ENCODE data around the gene ADAM15. TPM values are rescaled to one million over a fixed set of nuclear protein-coding genes. Genes with fewer than 3 reads are reported as not detected.

The ADAM15 gene
- total and polyA plus RNA-seq, 2 of the 8 experiments (the other 6 are each of a cell fraction or from before 2014, with no cell fraction given): 32.9 to 37.6 TPM

DNA sequence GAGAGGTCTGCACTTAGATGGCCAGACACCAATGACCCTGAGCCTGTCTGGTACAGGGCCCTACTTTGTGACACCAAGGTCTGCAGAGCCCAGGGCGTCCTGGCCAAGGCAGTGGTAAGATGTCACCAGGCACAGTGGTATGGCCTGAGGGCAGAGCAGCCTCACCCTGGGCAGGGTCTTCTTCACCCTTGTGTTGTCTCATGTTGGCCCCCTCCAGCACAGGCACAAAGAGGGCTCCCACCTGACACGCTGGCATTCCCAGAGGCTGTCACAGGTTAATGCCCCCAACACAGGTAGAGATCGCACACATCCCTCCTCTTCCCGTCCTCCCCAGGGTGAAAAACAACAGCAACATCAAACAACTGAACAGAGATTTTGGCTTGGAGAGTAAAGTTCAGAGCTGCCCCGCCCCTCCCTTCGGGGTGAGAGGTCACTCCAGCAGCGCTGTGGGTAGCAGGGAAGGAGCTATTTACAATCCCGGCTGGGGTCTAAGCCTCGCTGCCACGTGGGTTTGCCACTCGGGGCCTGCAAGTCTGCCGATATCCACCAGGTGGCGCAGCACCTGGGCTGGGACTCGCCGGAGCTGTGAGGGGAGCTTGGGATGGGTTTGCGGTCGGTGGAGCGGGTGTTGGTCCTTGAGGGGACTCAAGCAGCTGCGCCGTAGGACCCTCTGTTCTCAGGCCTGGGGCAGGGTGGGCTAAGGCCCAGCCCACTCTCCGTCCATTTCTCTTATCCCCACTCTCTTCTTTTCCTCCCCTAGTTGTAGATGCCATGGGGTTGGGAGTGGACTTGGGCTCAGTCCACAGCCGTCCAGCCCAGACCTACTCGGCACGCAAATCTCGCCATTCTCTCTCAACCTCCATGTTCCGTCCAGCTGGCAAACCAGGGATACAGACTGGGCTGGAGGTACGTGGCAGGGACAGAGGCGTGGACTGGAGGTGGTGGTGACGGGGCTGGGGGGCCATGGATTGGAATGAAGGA, 40.2 kb downstream of the ADAM15 start (continued):
- TF ChIP-seq, protein P1, sequence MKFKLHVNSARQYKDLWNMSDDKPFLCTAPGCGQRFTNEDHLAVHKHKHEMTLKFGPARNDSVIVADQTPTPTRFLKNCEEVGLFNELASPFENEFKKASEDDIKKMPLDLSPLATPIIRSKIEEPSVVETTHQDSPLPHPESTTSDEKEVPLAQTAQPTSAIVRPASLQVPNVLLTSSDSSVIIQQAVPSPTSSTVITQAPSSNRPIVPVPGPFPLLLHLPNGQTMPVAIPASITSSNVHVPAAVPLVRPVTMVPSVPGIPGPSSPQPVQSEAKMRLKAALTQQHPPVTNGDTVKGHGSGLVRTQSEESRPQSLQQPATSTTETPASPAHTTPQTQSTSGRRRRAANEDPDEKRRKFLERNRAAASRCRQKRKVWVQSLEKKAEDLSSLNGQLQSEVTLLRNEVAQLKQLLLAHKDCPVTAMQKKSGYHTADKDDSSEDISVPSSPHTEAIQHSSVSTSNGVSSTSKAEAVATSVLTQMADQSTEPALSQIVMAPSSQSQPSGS (IDR thresholded peaks at IDR 0.05; ENCODE audit: low read length): no peak
- TF ChIP-seq TEAD4 (IDR thresholded peaks at IDR 0.05; ENCODE audit: low read depth, low read length) (0 out of 2 replicates have a peak, but pooled peaks have one; percentile 4), YY1 (IDR thresholded peaks at IDR 0.05; ENCODE audit: low read depth, low read length) (0 out of 2 replicates have a peak, but pooled peaks have one; percentile 12), ASH2L (IDR thresholded peaks at IDR 0.05; ENCODE audit: low read length) (no peak)

Data from H1 (cell line).